HUES48 (cell line): ENCODE measurements around the gene UBE2D3.

ENCODE experiments used
- H3K27ac ChIP-seq: one replicate; pipeline ENCODE4 v1.7.0; 2013; ENCODE audit warnings: low read depth, low read length, inconsistent platforms
- H3K27me3 ChIP-seq: 2 replicates; pipeline ENCODE4 v1.6.1; 2013; ENCODE audit warnings: mild to moderate bottlenecking, low read length; ENCODE audit not compliant: control insufficient read depth, insufficient read depth
- H3K36me3 ChIP-seq: 2 replicates; pipeline ENCODE4 v1.6.1; 2013; ENCODE audit warnings: low read length; ENCODE audit not compliant: control insufficient read depth, insufficient read depth
- H3K4me1 ChIP-seq: 2 replicates; pipeline ENCODE4 v1.6.1; 2013; ENCODE audit warnings: mild to moderate bottlenecking, low read length; ENCODE audit not compliant: control insufficient read depth, insufficient read depth
- H3K4me3 ChIP-seq: 2 replicates; pipeline ENCODE4 v1.5.1; 2013; ENCODE audit warnings: mild to moderate bottlenecking, low read depth, low read length
- H3K9ac ChIP-seq: 2 replicates; pipeline ENCODE4 v1.6.1; 2013; ENCODE audit warnings: mild to moderate bottlenecking, low read depth, low read length, moderate library complexity
- H3K9me3 ChIP-seq: 2 replicates; pipeline ENCODE4 v1.6.1; 2013; ENCODE audit warnings: low read length; ENCODE audit not compliant: control insufficient read depth, insufficient read depth

The UBE2D3 gene

GRCh38 chr4:102817613-102818268 is 9.6 kb downstream of the UBE2D3 start:
- no peaks in the 10 kb centered on the region for H3K9me3 ChIP-seq
- H3K36me3 ChIP-seq = peaks cover 59% of the 10 kb centered on the region
- no peak overlapping the region for H3K9ac ChIP-seq
- H3K27me3 ChIP-seq = no peaks in the 10 kb centered on the region
- peaks cover 52% of the 10 kb centered on the region for H3K4me1 ChIP-seq
- no peak overlapping the region for H3K4me3 ChIP-seq
- H3K27ac ChIP-seq = no peak overlapping the region

DNA sequence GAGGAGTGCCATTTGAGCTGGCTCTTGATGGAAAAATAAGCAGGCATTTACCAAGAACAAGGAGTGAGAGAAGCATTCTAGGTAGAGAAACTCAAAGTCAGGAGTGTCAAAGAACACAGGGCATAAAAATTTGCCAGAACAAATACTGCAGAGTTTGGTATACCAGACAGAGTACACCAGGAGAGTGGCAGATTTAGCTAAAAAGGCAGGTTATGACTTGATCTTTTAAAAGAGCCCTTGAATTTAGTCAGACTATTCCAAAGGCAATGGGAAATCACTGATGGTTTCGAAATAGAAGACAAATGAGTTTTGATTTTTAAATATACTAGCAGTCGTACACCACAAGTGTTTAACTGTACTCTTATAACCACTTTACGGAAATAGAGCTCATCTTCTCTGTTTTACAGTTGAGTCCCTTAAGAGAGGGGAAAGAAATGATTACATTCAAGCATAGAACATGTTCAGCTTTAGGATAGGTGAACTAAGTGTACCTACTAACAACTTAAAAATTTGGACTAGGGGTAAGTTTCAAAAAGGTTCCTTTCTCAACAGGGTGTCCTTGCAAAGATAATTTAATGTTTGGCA is 10.2 kb downstream of the UBE2D3 start:
- Histone ChIP-seq H3K27me3 (no peaks in the 10 kb centered on the region), H3K4me1 (peaks cover 52% of the 10 kb centered on the region), H3K9me3 (no peaks in the 10 kb centered on the region), H3K4me3 (no peak overlapping the region), H3K36me3 (peaks cover 60% of the 10 kb centered on the region), H3K9ac (no peak overlapping the region), H3K27ac (no peak overlapping the region)

- Histone ChIP-seq H3K36me3 (peaks cover 54% of the 10 kb centered on the region), H3K27me3 (no peaks in the 10 kb centered on the region), H3K4me1 (peaks cover 47% of the 10 kb centered on the region), H3K27ac (no peak overlapping the region), H3K9me3 (no peaks in the 10 kb centered on the region), H3K9ac (no peak overlapping the region), H3K4me3 (no peak overlapping the region)
These were observed 11.4 kb downstream of the UBE2D3 start for GRCh38 chr4:102815981-102816380.

GRCh38 chr4:102809691-102810090 is 17.7 kb downstream of the UBE2D3 start:
- H3K9me3 ChIP-seq = no peaks in the 10 kb centered on the region
- H3K36me3 ChIP-seq = peaks cover 76% of the 10 kb centered on the region
- H3K4me3 ChIP-seq = no peak overlapping the region
- peaks cover 11% of the 10 kb centered on the region; the same call in 1 of the 2 replicates for H3K4me1 ChIP-seq
- no peaks in the 10 kb centered on the region for H3K27me3 ChIP-seq
- H3K27ac ChIP-seq = no peak overlapping the region
- H3K9ac ChIP-seq = no peak overlapping the region

- no peak overlapping the region for H3K4me3 ChIP-seq
- peaks cover 11% of the 10 kb centered on the region; the same call in 1 of the 2 replicates for H3K4me1 ChIP-seq
- H3K36me3 ChIP-seq = peaks cover 81% of the 10 kb centered on the region
- no peaks in the 10 kb centered on the region for H3K27me3 ChIP-seq
- no peak overlapping the region for H3K27ac ChIP-seq
- no peaks in the 10 kb centered on the region for H3K9me3 ChIP-seq
- no peak overlapping the region for H3K9ac ChIP-seq
These were observed 18.2 kb downstream of the UBE2D3 start for GRCh38 chr4:102809190-102809589.

DNA sequence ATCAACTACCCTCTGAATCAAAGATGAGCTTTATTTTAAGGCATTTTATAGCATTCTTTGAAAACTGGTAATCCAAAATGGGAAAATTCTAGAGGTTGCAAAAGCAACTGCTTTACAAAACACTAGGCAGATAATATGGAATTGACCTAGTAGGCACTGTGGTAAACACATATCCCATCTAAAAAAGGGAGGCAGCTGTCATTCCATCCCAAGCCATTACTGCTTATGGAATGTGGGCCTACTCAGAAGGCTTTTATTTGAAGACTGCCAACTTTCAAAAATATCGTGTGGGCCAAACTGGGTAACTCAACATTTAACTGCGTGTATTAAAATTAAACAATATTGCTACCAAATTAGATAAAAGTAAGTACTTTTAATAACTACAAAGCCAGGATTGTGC is 19.3 kb downstream of the UBE2D3 start:
- H3K36me3 ChIP-seq = peaks cover 85% of the 10 kb centered on the region
- no peak overlapping the region for H3K9ac ChIP-seq
- peaks cover 11% of the 10 kb centered on the region; the same call in 1 of the 2 replicates for H3K4me1 ChIP-seq
- no peak overlapping the region for H3K27ac ChIP-seq
- no peak overlapping the region for H3K4me3 ChIP-seq
- no peaks in the 10 kb centered on the region for H3K27me3 ChIP-seq
- no peaks in the 10 kb centered on the region for H3K9me3 ChIP-seq

GRCh38 chr4:102807345-102807744 is 20.0 kb downstream of the UBE2D3 start:
- Histone ChIP-seq H3K27ac (no peak overlapping the region), H3K4me1 (peaks cover 9% of the 10 kb centered on the region; the same call in 1 of the 2 replicates), H3K9me3 (no peaks in the 10 kb centered on the region), H3K4me3 (no peak overlapping the region), H3K27me3 (no peaks in the 10 kb centered on the region), H3K9ac (no peak overlapping the region), H3K36me3 (peaks cover 88% of the 10 kb centered on the region)

GRCh38 chr4:102799816-102800215 is 27.5 kb downstream of the UBE2D3 start:
- Histone ChIP-seq H3K27ac (no peak overlapping the region), H3K9ac (no peak overlapping the region), H3K4me3 (no peak overlapping the region), H3K27me3 (no peaks in the 10 kb centered on the region), H3K36me3 (peaks cover 100% of the 10 kb centered on the region), H3K4me1 (peaks cover 29% of the 10 kb centered on the region), H3K9me3 (no peaks in the 10 kb centered on the region)

- Histone ChIP-seq H3K27me3 (no peaks in the 10 kb centered on the region), H3K9ac (no peak overlapping the region), H3K4me3 (no peak overlapping the region), H3K9me3 (no peaks in the 10 kb centered on the region), H3K36me3 (peaks cover 58% of the 10 kb centered on the region), H3K4me1 (peaks cover 41% of the 10 kb centered on the region), H3K27ac (no peak overlapping the region)
These were observed 32.4 kb downstream of the UBE2D3 start for GRCh38 chr4:102794999-102795398.

DNA sequence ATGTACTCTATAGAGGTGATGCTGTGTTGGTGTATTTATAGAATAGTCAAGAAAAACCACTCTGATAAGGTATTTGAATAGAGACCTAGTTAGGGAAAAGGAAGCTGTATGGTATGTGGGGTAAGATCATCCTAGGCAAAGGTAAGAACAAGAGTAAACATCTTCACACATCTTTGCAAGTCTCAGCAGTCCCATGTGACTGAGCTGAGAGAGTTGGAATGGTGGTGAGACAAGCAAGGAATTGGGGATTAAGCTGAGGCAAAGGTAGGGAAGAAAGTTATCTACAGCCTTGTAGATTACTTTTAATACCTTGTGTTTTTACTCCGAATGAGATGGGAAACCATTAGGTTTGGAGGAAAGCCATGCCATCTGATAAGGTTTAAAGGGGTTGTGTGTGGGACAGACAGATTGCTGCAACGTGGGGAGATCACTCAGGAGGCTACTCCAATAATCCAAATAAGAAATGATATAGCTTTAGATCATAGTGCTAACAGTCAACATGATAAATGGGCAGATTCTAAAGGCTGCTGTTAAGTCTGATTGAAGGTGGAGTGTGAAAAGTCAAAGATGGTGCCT is 34.9 kb downstream of the UBE2D3 start:
- H3K4me3 ChIP-seq = no peak overlapping the region
- peaks cover 34% of the 10 kb centered on the region for H3K4me1 ChIP-seq
- no peak overlapping the region for H3K27ac ChIP-seq
- no peak overlapping the region for H3K9ac ChIP-seq
- H3K9me3 ChIP-seq = no peaks in the 10 kb centered on the region
- no peaks in the 10 kb centered on the region for H3K27me3 ChIP-seq
- H3K36me3 ChIP-seq = peaks cover 32% of the 10 kb centered on the region

DNA sequence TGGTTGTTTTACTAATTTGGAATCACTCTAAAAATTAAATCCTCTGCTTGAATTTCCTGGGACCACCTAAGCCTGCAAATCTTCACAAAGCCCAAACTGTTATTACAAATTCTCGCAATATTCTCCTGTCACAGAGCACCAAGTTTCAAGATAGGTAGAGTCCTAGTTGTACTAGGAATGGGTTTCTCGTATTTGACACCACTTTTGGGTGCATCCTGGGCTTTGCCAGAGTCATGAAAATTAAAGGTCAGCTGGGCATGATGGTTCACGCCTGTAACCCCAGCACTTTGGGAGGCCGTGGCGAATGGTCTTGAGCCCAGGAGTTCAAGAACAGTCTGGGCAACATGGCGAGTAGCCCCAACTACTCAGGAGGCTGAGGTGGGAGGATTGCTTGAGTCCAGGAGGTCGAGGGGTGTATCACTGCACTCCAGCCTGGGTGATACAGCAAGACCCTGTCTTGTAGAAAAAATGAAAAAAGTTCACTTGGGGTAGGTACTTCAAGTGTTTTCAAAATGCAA is 36.0 kb downstream of the UBE2D3 start:
- no peak overlapping the region for H3K4me3 ChIP-seq
- no peaks in the 10 kb centered on the region for H3K9me3 ChIP-seq
- H3K27me3 ChIP-seq = no peaks in the 10 kb centered on the region
- H3K9ac ChIP-seq = no peak overlapping the region
- H3K4me1 ChIP-seq = peaks cover 28% of the 10 kb centered on the region
- H3K36me3 ChIP-seq = peaks cover 22% of the 10 kb centered on the region
- H3K27ac ChIP-seq = no peak overlapping the region
